Mesothelial cell of epicardium (in vitro differentiated cells): ENCODE measurements around the gene TCF4. TPM values are rescaled to one million over a fixed set of nuclear protein-coding genes. Genes with fewer than 3 reads are reported as not detected.
A peak's percentile ranks its signal among the peaks of the same experiment; 100 is the strongest.

Experiments
- DNase-seq, 2 experiments: peaks; one replicate each; pipeline ENCODE4 v3.0.0; 2021; ENCODE audit warnings: low spot score in 2 of 2; ENCODE audit not compliant: unreplicated experiment in 2 of 2
- H3K27ac Mint-ChIP-seq: 2 replicates; pipeline ENCODE4 v1.8.0; 2021; ENCODE audit warnings: mixed read lengths
- H3K27me3 Mint-ChIP-seq: 2 replicates; pipeline ENCODE4 v1.8.0; 2021; ENCODE audit warnings: low read depth, mixed read lengths
- H3K36me3 Mint-ChIP-seq: 2 replicates; pipeline ENCODE4 v1.8.0; 2021; ENCODE audit warnings: mixed read lengths
- H3K4me1 Mint-ChIP-seq: 2 replicates; pipeline ENCODE4 v1.8.0; 2021; ENCODE audit warnings: mixed read lengths
- H3K4me3 Mint-ChIP-seq: 2 replicates; pipeline ENCODE4 v1.8.0; 2021; ENCODE audit warnings: mild to moderate bottlenecking, moderate library complexity, mixed read lengths
- H3K9me3 Mint-ChIP-seq: 2 replicates; pipeline ENCODE4 v1.8.0; 2021; ENCODE audit warnings: mixed read lengths
- total RNA-seq: library from RNA; stranded (reverse); gene quantifications from 3 replicates; pipeline ENCODE4 v1.2.1, GENCODE V29; 2021
- TF ChIP-seq, protein P1 (sequence below): fragments of 200-600 bp; sonication (generic); IDR thresholded peaks from one replicate; pipeline ENCODE4 v1.5.0; 2021; ENCODE audit warnings: antibody characterized with exemption; ENCODE audit not compliant: unreplicated experiment

Gene TCF4
- 210 to 224 TPM (median 218 TPM) in 3 replicates for total RNA-seq

DNA sequence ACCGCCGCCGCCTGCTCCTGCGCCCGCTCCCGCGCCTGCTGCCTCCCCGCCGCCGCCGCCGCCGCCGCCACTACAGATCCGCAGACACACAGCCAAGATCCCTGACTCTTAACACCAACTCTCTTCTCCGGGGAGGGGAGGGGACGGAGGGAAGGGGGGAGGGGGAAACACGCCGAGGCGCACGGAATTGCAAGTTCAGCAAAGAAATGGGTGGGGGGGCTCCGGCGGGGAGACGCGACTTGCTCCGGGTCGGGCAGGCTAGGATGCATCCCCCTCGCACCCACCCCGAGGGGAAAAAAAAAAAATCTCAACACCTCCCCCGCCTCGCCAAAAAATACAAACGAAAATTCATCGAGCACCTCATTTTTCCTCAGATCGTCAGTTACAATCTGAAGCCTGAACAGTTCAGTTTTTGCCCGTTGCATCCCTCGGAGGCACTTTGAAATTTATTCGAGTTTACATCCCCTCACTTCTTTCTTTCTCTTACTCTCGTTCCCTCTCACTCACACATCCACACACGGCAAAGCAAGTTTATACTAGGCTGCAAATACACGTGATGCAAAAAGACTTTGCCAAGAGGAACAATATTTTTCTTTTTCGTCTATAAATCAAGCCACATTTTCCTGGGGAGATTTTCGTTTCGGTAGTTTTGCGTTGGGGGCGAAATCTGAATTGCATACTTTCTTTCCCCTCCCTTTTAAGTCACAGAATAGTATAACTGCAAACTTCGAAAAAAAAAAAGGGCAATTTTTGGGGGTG lies at the start of gene TCF4:
Gene TCF4, minus strand, starts transcription at position 82 of the 759 bp plus-strand sequence. CDS start 1,076 bp downstream, outside the sequence.
- peak; percentile 38 to 66 for DNase-seq
- H3K36me3 Mint-ChIP-seq: no peaks in the 10 kb centered on the region
- peak within 1 kb of the TSS; percentile 96 for H3K27ac Mint-ChIP-seq
- TF ChIP-seq, protein P1, sequence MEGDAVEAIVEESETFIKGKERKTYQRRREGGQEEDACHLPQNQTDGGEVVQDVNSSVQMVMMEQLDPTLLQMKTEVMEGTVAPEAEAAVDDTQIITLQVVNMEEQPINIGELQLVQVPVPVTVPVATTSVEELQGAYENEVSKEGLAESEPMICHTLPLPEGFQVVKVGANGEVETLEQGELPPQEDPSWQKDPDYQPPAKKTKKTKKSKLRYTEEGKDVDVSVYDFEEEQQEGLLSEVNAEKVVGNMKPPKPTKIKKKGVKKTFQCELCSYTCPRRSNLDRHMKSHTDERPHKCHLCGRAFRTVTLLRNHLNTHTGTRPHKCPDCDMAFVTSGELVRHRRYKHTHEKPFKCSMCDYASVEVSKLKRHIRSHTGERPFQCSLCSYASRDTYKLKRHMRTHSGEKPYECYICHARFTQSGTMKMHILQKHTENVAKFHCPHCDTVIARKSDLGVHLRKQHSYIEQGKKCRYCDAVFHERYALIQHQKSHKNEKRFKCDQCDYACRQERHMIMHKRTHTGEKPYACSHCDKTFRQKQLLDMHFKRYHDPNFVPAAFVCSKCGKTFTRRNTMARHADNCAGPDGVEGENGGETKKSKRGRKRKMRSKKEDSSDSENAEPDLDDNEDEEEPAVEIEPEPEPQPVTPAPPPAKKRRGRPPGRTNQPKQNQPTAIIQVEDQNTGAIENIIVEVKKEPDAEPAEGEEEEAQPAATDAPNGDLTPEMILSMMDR: no peak
- no peaks in the 10 kb centered on the region for H3K9me3 Mint-ChIP-seq
- H3K4me1 Mint-ChIP-seq: peaks cover 33% of the 10 kb centered on the region
- peak within 1 kb of the TSS; percentile 91 for H3K4me3 Mint-ChIP-seq
- no peaks in the 10 kb centered on the region for H3K27me3 Mint-ChIP-seq

DNA sequence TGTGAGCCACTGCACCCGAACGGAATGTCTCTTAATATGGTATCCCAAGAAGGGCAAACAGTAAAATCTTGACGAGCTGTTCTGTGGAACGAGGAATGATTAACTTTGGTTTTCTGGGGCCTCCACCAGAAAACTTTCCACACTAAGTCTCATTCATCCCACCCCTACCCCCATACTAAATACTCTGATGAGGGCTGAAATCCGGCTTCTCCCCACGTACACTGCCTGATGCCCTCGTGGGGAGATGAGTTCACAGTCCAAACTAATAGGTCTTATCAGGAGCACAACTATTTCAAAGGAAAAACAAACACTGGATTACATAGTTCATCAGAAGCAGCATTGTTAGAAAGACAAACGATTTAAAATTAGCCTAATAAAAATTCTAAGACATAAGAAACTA lies 49.2 kb upstream of the TCF4 start:
- no peak for DNase-seq
- H3K4me1 Mint-ChIP-seq: peaks cover 9% of the 10 kb centered on the region
- H3K4me3 Mint-ChIP-seq: no peak overlapping the region
- no peak overlapping the region for H3K27ac Mint-ChIP-seq
- H3K36me3 Mint-ChIP-seq: peaks cover 13% of the 10 kb centered on the region
- peaks cover 25% of the 10 kb centered on the region for H3K9me3 Mint-ChIP-seq
- no peaks in the 10 kb centered on the region for H3K27me3 Mint-ChIP-seq
- TF ChIP-seq, protein P1: no peak

DNA sequence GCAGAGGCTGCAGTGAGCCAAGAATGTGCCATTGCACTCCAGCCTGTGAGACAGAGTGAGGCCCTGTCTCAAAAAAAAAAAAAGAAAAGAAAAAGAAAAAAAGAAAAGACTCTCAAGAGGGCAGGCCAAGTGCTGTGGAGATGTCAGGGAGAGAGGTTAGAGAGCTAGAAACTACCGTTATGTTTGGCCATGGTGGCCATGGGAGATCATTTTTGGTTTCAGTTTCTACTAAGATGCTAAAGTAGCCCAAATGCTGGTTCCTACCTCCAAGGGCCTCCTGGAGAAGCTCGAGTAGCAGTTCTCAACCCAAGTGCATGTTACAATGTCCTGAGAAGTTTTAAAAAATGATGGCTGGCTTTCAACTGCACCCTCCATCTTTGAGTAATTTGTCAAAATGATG lies 47.4 kb upstream of the TCF4 start:
- Mint-ChIP-seq H3K27ac (no peak overlapping the region), H3K4me3 (no peak overlapping the region), H3K9me3 (peaks cover 7% of the 10 kb centered on the region), H3K36me3 (no peaks in the 10 kb centered on the region), H3K4me1 (peaks cover 9% of the 10 kb centered on the region), H3K27me3 (no peaks in the 10 kb centered on the region)
- TF ChIP-seq, protein P1: no peak
- DNase-seq: no peak

DNA sequence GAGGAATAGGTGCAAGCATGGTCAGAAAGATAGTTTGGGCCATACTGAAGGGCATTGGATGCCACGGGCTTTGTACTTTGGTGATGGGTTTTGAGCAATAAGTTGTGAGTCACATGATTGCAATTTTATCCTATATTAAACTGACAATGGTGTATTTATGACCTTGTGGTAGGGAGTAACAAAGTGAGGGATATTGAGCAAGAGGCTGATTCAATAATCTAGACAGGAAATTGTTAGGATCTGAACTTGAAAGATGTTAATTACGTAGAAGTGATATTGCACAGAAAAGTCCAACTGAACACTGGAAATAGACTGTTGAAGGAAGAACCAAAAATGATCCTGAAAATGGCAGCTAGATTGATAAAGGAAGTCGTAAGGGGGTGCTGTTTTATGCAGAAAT lies 46.6 kb upstream of the TCF4 start:
- Mint-ChIP-seq H3K27ac (no peak overlapping the region), H3K4me3 (no peak overlapping the region), H3K4me1 (peaks cover 9% of the 10 kb centered on the region), H3K27me3 (no peaks in the 10 kb centered on the region), H3K36me3 (no peaks in the 10 kb centered on the region), H3K9me3 (peaks cover 8% of the 10 kb centered on the region)
- DNase-seq: no peak
- TF ChIP-seq, protein P1: no peak

DNA sequence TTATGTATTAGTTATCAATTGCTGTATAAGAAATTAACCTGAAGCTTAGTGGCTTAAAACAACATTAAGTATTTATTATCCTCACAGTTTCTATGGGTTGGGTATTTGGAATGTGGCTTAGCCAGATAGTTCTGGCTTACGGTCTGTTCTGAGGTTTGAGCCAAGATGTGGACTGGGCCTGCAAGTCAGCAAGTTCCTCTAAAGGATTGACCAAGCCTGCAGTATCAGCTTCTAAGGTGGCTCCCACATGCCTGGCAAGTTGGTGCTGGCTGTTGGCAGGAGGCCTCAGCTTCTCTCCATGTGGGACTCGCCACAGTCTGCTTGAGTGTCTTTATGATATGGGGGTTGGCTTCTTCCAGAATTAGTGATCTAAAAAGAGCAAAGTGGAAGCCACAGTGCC lies 45.0 kb upstream of the TCF4 start:
- H3K4me1 Mint-ChIP-seq: peaks cover 9% of the 10 kb centered on the region
- no peak for DNase-seq
- peaks cover 12% of the 10 kb centered on the region for H3K9me3 Mint-ChIP-seq
- TF ChIP-seq, protein P1: no peak
- H3K27me3 Mint-ChIP-seq: no peaks in the 10 kb centered on the region
- H3K27ac Mint-ChIP-seq: no peak overlapping the region
- no peak overlapping the region for H3K4me3 Mint-ChIP-seq
- H3K36me3 Mint-ChIP-seq: no peaks in the 10 kb centered on the region
